Stimulated activated naive CD4-positive, alpha-beta T cell treated with Interleukin-2 at 50 U/mL for 16 hours (primary cell): ENCODE measurements around the gene DMRTC2.

Source experiments
- DNase-seq: peaks from one replicate; lab custom pipeline; 2025; lab: John Stamatoyannopoulos, UW

Gene DMRTC2

GRCh38 chr19:41847351-41848105, 2.7 kb downstream of the DMRTC2 start:
- DNase-seq: no peak

GRCh38 chr19:41848666-41849065, 3.8 kb downstream of the DMRTC2 start:
- no peak for DNase-seq

GRCh38 chr19:41849067-41849466, 4.2 kb downstream of the DMRTC2 start:
- no peak for DNase-seq

GRCh38 chr19:41850381-41850780, 5.5 kb downstream of the DMRTC2 start:
- DNase-seq: no peak

- no peak for DNase-seq
Measured at GRCh38 chr19:41851456-41851855, 6.6 kb downstream of the DMRTC2 start.

- DNase-seq: no peak
Measured at GRCh38 chr19:41853344-41853743, 8.5 kb downstream of the DMRTC2 start.

- no peak for DNase-seq
Measured at GRCh38 chr19:41853768-41854167, 8.9 kb downstream of the DMRTC2 start.

GRCh38 chr19:41859213-41859617, 14.4 kb downstream of the DMRTC2 start:
- DNase-seq: no peak

- DNase-seq: peak; percentile 97
Measured at GRCh38 chr19:41859618-41860418, 15.0 kb downstream of the DMRTC2 start, which contains the start of gene RPS19. Gene RPS19, plus strand, starts transcription at chr19:41860255. Its CDS starts 520 bp downstream, at chr19:41860775.

- DNase-seq: peak; percentile 48
Measured at GRCh38 chr19:41860419-41861115, 15.7 kb downstream of the DMRTC2 start.

- DNase-seq: no peak
Measured at GRCh38 chr19:41861116-41861768, 16.4 kb downstream of the DMRTC2 start.

- no peak for DNase-seq
Measured at GRCh38 chr19:41861846-41862245, 17.0 kb downstream of the DMRTC2 start.

- DNase-seq: no peak
Measured at GRCh38 chr19:41862445-41862986, 17.7 kb downstream of the DMRTC2 start.

GRCh38 chr19:41863209-41863931, 18.5 kb downstream of the DMRTC2 start:
- no peak for DNase-seq

GRCh38 chr19:41864374-41864773, 19.5 kb downstream of the DMRTC2 start:
- DNase-seq: no peak

- no peak for DNase-seq
Measured at GRCh38 chr19:41866284-41866683, 21.4 kb downstream of the DMRTC2 start.

GRCh38 chr19:41868120-41868988, 23.5 kb downstream of the DMRTC2 start:
- no peak for DNase-seq

GRCh38 chr19:41868989-41869300, 24.1 kb downstream of the DMRTC2 start:
- DNase-seq: no peak

- DNase-seq: no peak
Measured at GRCh38 chr19:41869374-41869955, 24.6 kb downstream of the DMRTC2 start.

GRCh38 chr19:41870401-41870873, 25.6 kb downstream of the DMRTC2 start:
- DNase-seq: no peak
